Measurements from ENCODE around the gene CACNA1I.

The CACNA1I gene

GRCh38 chr22:39570226-39570625 is 327 bp upstream of the CACNA1I start:
- DNase-seq = no peak

- DNase-seq = no peak
These were observed 985 bp downstream of the CACNA1I start for GRCh38 chr22:39571538-39571937.

GRCh38 chr22:39574779-39575551 is 4.4 kb downstream of the CACNA1I start:
- DNase-seq = no peak

GRCh38 chr22:39575552-39575825 is 4.9 kb downstream of the CACNA1I start:
- DNase-seq = no peak

GRCh38 chr22:39576027-39576426 is 5.5 kb downstream of the CACNA1I start:
- no peak for DNase-seq

- no peak for DNase-seq
These were observed 6.8 kb downstream of the CACNA1I start for GRCh38 chr22:39577366-39577765.

- no peak for DNase-seq
These were observed 7.3 kb downstream of the CACNA1I start for GRCh38 chr22:39577900-39578299.

GRCh38 chr22:39580006-39580441 is 9.5 kb downstream of the CACNA1I start:
- DNase-seq = no peak

- no peak for DNase-seq
These were observed 10.2 kb downstream of the CACNA1I start for GRCh38 chr22:39580795-39581194.

- no peak for DNase-seq
These were observed 10.8 kb downstream of the CACNA1I start for GRCh38 chr22:39581303-39581702.

- DNase-seq = no peak
These were observed 12.6 kb downstream of the CACNA1I start for GRCh38 chr22:39583066-39583667.

- no peak for DNase-seq
These were observed 19.3 kb downstream of the CACNA1I start for GRCh38 chr22:39589875-39590274.

GRCh38 chr22:39592081-39593065 is 21.8 kb downstream of the CACNA1I start:
- no peak for DNase-seq

GRCh38 chr22:39593066-39593930 is 22.7 kb downstream of the CACNA1I start:
- no peak for DNase-seq

GRCh38 chr22:39593931-39594285 is 23.4 kb downstream of the CACNA1I start:
- no peak for DNase-seq

GRCh38 chr22:39594411-39594810 is 23.9 kb downstream of the CACNA1I start:
- no peak for DNase-seq

GRCh38 chr22:39595622-39596172 is 25.1 kb downstream of the CACNA1I start:
- DNase-seq = no peak

- no peak for DNase-seq
These were observed 26.0 kb downstream of the CACNA1I start for GRCh38 chr22:39596601-39597000.

GRCh38 chr22:39597236-39597869 is 26.8 kb downstream of the CACNA1I start:
- DNase-seq = no peak

GRCh38 chr22:39598017-39598965 is 27.7 kb downstream of the CACNA1I start:
- DNase-seq = peak; percentile 79

Measured in activated naive CD4-positive, alpha-beta T cell treated with anti-CD3 and anti-CD28 coated beads, Interleukin-2, amount 50 U/mL, for 16 hours (primary cell).